GM12864 (cell line): ENCODE data around the gene LCAT.

ENCODE experiments used
- DNase-seq: peaks from one replicate; pipeline ENCODE4 v3.0.0-alpha.2; 2011; ENCODE audit warnings: low read depth
- H3K4me3 ChIP-seq: 2 replicates; pipeline ENCODE4 v1.5.1; 2011; ENCODE audit warnings: mild to moderate bottlenecking, low read depth, low read length, control low read depth
- TF ChIP-seq, protein P1 (sequence below): IDR thresholded peaks from 2 replicates; pipeline ENCODE4 v1.5.1; 2011; ENCODE audit warnings: low read depth, mild to moderate bottlenecking, moderate library complexity, low read length, control low read depth, inconsistent platforms; ENCODE audit errors: missing control alignments

Gene LCAT

DNA sequence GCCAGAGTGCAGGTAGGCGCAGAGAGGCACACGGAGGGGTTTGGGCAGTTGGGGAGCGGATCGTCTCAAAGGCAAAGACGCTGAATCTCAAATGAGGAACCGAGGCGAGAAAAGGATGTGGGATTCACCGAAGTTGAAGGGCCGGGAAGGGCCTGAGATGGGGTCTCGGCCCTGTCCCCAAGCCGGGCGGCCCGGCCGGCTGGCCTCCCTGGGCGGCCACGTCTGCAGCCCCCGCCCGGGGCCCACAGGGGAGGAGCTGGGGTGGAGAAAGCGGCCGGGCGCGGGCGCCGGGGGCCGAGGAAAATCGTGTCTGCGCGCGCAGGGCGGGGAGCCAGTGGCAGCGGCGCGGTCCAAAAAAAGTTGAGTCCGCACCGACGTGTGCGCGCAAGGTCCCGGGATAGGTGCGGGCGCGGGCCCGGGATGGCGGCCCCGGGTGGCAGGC, 24.1 kb upstream of the LCAT start:
- DNase-seq, result no peak
- TF ChIP-seq, protein P1, sequence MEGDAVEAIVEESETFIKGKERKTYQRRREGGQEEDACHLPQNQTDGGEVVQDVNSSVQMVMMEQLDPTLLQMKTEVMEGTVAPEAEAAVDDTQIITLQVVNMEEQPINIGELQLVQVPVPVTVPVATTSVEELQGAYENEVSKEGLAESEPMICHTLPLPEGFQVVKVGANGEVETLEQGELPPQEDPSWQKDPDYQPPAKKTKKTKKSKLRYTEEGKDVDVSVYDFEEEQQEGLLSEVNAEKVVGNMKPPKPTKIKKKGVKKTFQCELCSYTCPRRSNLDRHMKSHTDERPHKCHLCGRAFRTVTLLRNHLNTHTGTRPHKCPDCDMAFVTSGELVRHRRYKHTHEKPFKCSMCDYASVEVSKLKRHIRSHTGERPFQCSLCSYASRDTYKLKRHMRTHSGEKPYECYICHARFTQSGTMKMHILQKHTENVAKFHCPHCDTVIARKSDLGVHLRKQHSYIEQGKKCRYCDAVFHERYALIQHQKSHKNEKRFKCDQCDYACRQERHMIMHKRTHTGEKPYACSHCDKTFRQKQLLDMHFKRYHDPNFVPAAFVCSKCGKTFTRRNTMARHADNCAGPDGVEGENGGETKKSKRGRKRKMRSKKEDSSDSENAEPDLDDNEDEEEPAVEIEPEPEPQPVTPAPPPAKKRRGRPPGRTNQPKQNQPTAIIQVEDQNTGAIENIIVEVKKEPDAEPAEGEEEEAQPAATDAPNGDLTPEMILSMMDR, result no peak
- H3K4me3 ChIP-seq, result peak overlapping the region; percentile 85

DNA sequence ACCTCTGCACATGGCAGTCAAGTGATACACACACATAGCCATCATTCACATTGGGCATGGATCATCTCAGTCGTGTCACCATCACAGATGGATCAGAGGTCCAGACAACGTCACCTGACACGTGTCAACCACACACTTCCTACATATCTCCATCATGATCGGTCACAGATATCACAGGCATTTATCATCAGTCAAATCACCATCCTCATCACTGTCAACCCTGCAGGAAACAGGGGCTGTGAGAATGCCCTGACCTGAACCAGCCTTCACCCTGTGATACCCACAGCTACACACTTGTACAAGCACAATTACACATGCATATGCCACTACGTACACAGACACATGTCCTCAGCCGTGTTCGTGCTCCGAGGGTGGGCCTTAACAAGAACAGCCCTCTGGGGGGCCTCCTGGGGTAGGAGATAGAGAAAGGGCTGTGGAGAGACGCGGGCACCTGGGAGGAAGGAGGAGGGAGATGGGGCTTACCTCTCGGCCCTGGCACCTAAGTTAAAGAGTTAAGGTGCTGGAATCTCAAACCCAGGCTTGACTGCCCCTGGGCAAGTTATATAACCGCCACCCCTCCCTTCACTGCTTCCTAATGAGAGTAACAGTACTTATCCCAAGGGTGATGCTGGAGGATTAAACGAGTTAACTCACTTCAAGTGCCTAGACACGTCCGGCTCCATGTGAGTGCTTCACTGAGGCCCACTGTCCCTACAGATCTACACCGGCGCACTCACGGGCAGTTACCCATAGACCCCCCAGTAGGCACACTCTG, 23.4 kb upstream of the LCAT start:
- TF ChIP-seq, protein P1, result no peak
- peak overlapping the region; percentile 85 for H3K4me3 ChIP-seq
- no peak for DNase-seq

DNA sequence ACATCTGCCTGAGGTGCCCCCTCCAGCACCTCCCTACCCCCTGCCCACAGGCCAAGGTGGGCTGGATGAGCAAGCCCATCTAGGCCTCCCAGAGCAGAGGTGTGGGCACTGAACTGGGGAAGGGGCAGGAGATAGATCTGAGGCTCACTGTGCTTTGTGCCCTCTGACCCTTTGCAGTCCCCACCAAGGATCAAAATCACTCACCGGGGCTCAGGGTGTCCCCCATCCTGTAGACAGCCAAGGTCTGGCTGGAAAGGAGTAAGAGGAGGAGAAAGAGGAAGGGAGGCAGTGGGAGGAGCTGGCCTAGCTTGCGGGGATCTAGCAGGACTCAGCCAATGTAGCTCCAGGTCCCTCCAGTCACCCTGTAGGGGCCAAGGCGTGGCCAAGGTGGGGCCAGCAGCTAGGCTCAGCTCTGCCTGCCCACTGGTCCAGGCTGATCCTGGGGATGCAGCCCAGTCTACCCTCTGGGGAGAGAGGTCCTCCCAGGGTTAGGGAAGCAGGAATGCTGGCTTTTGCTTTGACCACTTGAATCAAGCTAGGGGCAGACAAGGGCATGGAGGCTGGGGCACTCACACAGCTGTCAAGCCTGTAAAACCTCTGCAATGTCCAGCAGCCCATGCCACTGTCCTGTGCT, 22.7 kb upstream of the LCAT start:
- peak overlapping the region; percentile 85 for H3K4me3 ChIP-seq
- no peak for DNase-seq

DNA sequence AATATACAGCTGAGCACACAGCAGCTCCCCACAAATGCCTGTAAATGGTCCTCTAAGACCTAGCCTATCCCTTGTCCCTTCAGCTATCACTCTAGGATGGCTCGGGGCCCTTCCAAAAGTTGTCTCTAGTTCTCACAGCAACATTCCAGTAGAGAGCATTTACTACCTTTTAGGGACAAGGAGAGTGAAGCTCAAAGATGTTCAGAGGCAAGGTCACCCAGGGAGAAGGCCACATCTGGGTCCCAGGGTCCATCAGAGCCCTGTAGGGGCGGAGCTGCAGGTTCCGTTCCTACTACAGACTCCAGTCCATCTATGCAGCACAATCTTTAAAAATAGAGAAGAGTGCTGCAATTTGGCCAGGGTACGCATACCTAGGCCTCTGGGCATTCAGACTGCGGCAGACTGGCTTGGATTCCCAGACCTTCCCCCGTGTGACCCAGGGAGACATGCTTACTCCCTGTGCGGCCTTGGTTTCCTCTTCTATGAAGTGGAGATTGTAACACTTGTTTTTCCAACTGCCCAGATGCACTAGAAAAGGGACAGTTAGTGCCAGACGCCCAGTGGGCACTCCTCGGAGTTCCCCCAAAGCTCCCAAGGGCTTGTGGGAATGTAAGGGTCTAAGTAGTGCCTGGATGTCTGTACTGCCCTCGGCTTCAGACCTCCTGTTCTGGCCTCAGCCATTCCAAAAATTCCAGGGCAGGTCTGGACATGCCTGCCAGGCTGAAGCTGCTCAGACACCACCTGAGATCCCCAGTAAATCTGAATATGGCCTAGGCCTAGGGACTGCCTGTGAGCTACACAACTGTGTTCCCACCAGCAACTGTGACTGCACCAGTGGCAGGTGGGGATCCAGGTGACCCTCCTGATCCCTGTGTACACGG, 22.0 kb upstream of the LCAT start:
- DNase-seq, result no peak
- TF ChIP-seq, protein P1, result no peak
- H3K4me3 ChIP-seq, result no peak overlapping the region; the same call in 1 of the 2 replicates

More for the DNA sequence above, 22.7 kb upstream of the LCAT start:
- TF ChIP-seq, protein P1, result no peak

DNA sequence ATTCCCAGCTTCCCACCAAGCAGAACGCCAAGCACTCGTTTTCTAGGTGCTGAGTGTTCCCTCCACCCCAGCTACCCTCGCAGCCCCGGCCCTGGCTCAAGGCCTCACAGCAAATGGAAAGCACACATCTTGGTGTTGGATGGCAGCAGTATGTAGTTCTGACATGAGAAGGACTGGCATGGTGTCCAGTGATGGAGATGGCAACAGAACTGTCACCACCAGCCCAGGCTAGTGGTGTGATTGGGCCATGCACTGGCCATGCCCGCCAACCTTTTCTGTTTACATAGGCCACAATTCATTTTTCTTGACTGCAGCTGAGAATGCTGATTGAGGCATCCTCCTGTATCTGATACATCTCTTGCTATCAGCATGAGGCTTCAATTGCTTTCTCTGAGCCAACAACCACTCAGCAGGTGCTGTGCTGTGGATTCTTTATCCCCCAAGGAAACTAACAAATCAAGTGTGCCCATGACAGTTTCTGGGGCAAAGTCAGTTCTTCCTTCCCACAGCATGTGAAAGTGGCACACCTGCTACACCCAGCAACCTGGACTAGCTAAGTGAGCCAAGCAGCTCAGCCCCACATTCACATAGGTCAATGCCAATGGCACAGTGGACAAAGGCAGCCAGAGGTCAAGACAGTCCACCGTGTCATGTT, 20.7 kb upstream of the LCAT start:
- TF ChIP-seq, protein P1, result no peak
- DNase-seq, result no peak
- no peak overlapping the region for H3K4me3 ChIP-seq

DNA sequence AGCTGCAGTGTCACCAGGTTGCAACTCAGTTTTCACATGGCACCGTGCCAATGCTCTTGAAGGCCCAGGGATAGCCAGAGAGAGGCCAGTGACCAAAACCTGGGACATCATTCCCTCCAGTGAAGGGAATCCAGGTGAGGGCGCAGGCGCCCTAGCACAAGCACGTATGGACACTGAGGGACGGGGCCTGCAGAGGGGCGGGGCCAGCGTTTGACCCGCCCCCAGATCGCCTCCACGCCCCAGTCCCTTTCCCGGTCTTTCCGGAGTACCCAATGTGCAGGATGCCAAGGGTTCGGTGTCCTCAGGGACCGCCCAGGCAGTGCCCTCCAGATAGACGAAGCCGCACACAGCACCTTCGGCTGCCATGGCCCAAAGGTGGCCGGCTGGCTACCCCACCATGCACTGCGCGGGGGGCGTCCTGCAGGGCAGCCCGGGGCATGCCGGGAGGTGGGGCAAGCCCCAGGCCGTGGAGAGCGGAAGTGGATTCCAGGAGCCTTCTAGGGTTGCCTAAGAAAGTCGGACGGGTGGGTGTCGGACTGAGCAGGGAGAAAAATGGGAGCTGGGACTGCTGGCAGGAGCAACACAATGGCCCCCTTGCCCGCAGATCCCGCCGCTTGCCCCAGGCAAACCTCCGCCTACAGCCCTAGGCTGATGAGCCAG, 19.9 kb upstream of the LCAT start:
- no peak overlapping the region for H3K4me3 ChIP-seq
- DNase-seq, result no peak
- TF ChIP-seq, protein P1, result no peak
